Activated CD4-positive, alpha-beta T cell treated with anti-CD3 and anti-CD28 coated beads, Interleukin-2, amount 50 U/mL, for 16 hours (primary cell): ENCODE results near the gene BSG.

Experiments
- DNase-seq: peaks from one replicate; pipeline ENCODE4 v3.0.0-alpha.2; 2020

Gene BSG

GRCh38 chr19:572140-572742 lies at the start of gene BSG:
BSG (plus strand) TSS chr19:572596; CDS start chr19:572635, 39 bp downstream.
- peak; percentile 98 for DNase-seq

DNA sequence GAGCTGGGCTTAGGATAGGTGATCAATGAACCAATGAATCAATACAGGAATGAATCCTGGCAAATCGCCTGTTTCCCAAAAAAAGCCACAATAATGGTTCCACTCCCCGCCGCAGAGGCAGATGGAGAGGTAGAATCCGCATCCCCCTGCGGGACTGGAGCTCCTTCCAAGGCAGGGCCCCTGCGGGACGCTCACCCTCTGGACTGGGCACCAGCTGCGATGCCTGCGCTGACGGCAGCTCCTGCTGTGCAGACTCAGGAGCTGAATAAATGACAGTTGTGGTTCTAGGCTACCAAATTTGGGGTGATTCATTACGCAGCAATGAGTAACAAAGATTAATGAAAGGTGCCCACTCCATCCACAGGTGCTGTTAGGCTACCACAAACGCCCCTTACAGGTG lies 49.7 kb upstream of the BSG start:
- no peak for DNase-seq

- no peak for DNase-seq
Observed at GRCh38 chr19:524062-524674, 48.2 kb upstream of the BSG start.

DNA sequence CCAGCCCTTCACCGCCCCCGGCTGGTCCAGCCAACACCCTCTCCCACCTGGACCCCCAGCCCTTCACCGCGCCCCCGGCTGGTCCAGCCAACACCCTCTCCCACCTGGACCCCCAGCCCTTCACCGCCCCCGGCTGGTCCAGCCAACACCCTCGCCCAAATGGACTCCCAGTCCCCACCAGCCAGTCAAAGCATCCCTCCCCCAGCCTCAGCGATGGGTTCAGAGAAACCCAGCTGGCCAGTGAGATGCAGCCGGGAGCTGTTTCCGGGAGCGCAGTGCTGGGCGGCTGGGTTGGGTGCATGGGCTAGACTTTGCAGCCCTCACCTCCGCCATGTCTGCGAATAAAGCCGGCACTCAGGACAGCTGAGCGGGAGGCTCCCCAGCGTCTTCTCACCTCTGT lies 47.4 kb upstream of the BSG start:
- no peak for DNase-seq

DNA sequence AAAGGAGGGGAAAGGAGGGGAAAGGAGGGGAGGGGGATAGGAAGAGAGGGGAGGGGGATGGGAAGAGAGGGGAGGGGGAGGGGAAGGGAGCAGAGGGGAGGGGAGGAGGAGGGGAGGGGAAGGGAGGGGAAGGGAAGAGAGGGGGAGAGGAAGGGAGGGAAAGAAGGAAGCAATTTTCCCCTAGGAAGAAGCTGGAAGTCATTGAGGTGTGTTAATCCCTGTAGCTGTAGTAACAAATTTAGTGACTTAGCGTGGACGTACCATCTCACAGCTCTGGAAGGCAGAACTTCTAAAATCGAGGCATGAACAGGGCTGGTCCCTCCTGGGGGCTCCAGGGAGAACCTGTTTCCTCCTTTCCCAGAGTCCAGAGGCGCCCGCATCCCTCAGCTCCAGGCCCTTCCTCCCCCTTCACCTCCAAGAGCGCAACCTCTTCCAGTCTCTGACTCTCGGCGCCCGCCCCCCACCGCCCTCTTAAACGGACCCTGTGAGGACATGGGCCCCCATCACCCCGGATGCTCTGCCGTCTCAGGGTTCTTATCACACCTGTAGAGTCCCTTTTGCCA lies 46.5 kb upstream of the BSG start:
- no peak for DNase-seq

GRCh38 chr19:530134-531008 lies 42.0 kb upstream of the BSG start:
- DNase-seq, result no peak

DNA sequence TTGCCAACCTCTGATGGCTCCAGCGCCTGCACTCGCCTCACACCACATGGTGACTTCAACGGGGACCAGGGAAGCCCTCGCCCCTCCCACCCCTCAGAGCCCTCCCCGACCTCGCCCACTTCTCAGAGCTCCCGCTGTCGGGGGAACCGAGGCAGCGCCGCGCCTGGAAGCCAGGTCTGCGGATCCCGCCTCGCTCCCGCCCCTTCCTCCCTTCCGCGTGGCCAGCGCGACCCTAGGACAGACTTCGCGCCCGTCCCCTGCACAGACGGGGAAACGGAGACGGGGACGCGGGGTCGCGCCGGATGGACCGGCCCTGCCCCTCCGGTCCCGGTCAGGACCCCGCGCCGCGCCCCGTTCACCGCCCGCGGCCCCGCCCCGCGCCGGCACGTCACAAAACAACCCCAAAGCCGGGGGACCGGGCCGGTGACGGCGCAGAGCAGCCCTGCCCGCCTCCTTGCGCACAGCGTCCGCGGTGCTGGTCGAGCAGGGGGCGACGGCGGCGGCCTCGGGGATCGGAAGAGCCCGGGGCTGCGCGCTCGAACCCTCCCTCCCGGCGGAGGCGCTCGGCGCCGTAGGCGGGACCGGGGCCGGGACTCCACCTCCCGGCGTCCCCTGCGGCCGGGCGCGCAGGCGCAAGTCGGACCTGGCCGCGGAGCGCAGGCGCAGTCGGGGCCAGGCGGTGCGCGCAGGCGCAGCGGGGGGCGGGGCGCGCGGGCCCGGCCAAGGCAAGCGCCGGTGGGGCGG lies 41.2 kb upstream of the BSG start:
- DNase-seq, result peak; percentile 88

GRCh38 chr19:531753-532560 lies 40.4 kb upstream of the BSG start, which contains the start of gene CDC34:
CDC34 (plus strand) TSS chr19:531760; CDS start chr19:531932, 172 bp downstream.
- DNase-seq, result no peak

DNA sequence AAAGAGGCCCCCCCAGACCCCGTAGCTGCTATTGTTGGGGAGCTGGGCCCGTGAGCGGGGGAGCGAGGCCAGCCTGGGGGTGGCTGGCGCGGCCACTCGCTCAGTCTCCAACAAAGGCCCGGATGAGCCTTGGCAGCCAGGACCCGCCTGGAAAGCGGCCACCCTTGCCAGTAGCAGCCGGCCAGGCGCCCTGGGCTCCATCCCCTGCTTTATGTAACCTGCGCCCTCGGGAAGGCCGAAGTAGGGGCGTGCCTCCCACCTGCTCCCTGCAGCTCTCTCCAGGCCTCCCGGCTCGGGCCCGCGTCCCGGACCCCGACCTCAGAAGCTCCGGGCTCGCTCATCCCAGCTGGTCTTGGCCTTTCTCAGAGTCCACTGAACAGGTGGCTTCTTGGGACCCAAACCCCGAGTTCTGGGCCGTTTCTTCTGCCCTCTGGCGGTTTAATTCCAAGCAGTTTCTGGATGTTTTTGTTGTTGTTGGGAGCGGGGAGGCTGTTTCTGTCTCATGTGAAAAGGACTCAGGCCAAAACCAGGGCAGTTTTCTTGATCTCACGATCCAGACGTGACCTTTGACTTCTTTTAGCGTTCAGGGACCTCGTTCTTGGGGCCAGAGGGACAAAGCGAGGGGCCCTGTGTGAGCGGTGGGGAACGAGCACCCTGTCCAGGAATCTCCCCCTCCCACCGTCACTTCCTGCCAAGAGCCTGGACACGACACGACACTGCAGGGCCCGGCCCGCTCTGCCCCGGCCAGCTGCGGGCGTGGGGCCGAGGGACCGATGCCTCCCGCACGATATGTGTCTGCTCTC lies 39.6 kb upstream of the BSG start:
- DNase-seq, result peak; percentile 48

- DNase-seq, result no peak
Observed at GRCh38 chr19:533364-534058, 38.9 kb upstream of the BSG start.

DNA sequence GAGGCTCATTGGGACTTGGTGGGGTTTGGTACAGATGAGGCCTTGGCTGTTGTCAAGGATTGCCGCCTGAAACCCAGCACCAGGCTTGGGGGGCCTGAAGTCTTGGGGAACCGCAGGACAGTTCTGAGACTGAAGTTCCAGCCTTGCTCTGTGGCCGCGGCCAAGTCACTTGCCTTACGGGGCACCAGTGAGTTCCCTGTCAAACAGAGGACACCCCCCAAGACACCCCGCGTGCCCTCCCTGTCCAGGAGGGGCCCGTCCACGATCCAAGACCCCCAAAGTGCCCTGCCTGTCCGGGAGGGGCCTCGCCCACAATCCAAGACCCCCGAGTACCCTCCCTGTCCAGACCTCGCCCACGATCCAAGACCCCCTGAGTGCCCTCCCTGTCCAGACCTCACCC lies 38.3 kb upstream of the BSG start:
- no peak for DNase-seq

- no peak for DNase-seq
Observed at GRCh38 chr19:535017-535835, 37.2 kb upstream of the BSG start.

- DNase-seq, result no peak
Observed at GRCh38 chr19:536031-536880, 36.1 kb upstream of the BSG start.

DNA sequence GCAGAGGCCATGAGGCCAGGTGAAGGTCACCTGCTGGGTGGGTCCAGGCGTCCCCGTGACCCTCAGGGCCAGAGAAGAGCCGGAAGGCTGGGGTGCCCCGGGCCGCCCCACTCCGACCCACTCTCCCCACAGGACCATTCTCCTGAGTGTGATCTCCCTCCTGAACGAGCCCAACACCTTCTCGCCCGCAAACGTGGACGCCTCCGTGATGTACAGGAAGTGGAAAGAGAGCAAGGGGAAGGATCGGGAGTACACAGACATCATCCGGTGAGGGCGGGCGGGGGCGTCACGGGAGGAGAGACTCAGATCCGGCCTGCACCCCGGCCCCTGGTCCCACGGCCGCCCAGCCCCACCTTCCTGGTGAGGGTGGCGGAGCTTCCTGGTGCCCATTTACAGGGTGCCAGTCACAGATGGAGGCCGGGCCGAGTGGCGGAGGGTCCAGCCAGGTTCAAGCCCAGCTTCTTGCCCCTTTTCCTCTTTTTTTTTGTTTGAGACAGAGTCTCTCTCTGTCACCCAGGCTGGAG lies 35.5 kb upstream of the BSG start:
- no peak for DNase-seq

DNA sequence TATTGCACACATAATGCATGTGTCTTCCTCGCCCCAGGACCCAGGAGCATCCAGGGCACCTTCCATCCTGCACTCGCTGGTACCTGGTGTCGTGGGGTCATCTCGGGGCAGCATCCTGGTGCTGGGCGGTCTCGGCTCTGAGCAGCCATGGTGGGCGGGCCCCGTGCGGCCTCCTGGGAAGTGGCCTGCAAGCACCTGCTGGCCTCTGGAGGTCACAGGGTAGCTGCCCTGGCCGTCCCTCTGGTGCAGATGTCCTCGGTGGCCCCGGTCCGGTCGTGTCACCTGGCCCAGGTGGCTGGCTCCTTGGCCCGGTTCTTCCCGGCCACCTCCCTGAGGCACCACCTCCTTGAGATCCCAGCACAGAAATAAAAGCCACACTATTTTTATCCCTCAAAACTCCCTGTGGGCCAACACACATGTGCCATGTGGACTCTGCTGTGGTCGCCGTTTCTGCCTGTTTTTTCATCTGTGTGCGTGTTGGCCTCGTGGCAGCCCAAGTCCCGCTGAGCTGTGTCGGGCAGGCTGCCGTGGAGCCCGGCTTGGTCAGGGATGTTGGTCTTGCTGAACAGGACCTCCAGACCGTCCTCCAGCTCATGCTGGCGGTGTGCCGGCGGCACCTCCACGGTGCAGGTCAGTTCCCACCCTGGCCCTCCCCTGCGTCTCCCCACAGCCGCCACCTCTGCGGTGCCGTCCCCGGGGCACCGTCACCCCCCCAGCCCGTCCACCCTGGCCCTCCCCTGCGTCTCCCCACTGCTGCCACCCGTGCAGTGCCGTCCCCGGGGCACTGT lies 33.6 kb upstream of the BSG start:
- no peak for DNase-seq

GRCh38 chr19:539429-540030 lies 32.9 kb upstream of the BSG start:
- no peak for DNase-seq
